Activated CD8-positive, alpha-beta memory T cell treated with anti-CD3 and anti-CD28 coated beads, Interleukin-2, amount 50 U/mL, for 24 hours (primary cell): ENCODE data around the gene ICE2.

ENCODE experiments used
- DNase-seq: peaks from one replicate; pipeline ENCODE4 v3.0.0-alpha.2; 2020; ENCODE audit errors: extremely low read depth

ICE2 gene

DNA sequence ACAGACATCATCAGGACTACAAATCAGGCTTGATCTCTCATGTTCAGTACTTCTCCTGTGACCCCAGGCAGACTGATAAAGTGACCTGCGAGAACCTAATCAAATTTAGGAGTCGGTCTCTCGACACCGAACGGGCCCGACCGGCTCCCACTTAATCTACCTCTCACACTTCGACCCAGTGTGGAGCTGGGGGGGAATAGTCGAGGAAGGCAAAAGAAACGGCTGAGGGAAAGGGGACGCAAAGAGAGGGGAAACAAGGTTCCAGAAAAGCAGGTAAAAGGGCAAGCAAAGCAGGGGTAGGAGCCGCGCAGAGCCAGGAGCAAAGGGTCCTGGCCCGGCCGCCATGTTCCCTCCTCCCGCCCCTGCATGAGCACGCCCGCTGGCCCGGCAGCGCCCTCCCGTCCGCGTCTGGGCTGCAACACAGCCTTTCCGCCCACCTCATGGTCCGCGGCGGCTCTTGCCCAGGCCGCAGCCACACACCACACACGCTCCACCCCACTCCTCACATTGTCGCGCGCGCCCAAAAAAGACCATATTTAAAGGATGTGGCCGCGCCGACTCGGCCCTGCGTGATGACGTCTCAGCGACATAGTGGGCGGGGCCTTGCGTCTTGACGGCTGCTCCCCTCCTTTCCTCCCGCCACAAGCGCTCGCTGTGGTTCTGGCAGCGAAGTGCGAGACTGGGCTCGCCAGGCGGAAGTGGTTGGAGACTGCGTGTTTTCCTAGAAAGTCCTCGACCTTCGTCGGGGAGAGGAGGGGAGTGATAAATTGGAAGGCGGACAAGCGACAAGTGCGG is at the start of gene ICE2:
Gene ICE2, minus strand, starts transcription at position 577 of the 795 bp plus-strand sequence. CDS start 1,165 bp downstream, outside the sequence.
- peak; percentile 95 for DNase-seq

- no peak for DNase-seq
Observed at GRCh38 chr15:60528530-60528929, 49.6 kb upstream of the ICE2 start.

GRCh38 chr15:60527456-60527855 is 48.5 kb upstream of the ICE2 start:
- no peak for DNase-seq

DNA sequence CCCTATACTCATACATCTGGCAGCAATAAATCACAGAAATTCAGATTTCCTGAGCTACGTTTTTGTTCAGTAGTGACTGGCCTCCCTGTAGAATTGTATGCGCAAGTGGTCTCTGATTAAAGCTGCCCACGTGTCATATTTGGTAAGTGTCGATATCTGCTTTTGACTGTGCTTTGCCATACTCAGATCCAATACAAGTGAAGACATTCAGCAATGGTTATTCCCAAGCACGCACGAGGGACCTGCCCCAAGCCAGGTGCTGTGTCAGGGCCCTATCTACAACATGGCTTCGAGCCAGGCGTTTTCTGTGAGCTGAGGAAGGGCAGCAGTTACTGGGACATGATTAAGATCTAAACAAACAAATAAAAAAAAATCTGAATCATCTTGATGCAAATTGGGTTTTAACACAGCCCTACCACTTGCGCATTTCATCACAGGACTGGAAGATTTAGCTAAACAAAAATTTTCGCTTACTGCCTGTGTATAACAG is 47.2 kb upstream of the ICE2 start:
- no peak for DNase-seq

DNA sequence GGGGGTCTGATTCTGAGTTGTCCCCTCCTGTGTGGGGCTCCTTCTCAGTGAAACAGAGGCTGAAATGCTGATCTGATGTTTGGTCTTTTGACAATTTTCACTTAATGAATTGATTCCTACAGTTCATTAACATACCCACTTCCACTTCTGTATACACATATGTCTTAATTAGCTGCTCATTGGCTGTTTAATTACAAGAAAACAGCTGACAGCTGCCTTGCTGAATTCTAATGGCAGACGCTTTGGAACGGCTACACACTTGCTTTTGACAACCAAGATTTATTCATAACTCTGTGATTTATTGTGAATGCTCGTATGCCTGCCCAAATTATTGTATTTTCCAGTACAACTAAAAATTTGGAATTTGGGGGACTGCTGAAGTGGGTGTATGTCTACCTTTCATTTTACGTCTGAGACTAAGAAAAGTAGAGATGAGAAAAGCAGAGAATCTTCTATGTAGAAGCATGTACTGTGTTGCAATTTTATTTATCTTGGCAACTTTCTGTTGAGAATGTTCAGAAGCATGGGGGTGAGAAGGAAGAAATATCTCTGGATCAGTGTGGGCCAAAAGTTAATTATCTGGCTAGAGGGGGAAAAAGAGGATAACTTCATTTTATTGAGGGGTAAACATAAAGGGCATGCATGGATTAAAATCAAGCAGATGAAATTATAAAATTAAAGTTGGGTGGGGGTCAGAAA is 46.5 kb upstream of the ICE2 start:
- DNase-seq, result no peak

- no peak for DNase-seq
Observed at GRCh38 chr15:60523056-60523455, 44.1 kb upstream of the ICE2 start.

DNA sequence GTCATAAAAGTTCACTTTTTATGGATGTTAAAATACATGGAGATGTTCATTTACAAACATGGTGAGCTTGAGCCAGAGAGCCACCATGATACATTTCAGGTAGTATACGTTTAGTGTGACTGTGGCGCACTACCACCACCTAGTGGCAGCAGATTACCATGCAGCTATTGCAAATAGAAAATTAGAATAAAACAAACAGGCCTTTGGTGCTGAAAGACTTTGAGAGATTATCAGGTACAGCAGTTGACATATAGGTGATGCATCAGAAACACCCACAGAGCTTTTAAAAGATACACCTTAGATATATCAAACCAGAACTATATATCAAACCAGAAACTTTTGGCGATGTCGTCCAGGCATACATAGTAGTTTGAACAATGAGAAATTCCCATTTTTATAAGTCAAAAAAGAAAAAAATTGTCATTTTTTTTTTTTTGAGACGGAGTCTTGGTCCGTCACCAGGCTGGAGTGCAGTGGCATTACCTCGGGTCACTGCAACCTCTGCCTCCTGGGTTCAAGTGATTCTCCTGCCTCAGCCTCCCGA is 42.0 kb upstream of the ICE2 start:
- peak; percentile 59 for DNase-seq

GRCh38 chr15:60520013-60520824 is 41.3 kb upstream of the ICE2 start:
- DNase-seq, result no peak

DNA sequence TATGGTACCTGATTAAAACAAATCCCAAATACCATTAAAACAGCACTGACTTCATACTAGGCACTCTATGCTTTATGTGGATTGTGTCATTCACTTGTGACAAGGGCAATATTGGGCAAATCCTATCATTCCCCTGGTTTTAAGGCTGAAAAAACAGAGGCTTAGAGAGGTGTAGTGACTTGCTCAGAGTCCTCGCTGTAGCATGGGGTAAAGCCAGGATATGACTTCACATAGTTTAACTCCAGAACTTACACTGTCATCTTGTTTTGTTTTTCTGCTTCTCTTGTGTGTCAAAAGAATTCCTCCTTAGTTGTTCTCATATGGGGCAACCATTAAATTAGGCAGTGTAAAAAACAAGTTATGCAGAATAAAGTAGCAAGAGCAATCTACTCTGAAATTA is 40.3 kb upstream of the ICE2 start:
- DNase-seq, result no peak

DNA sequence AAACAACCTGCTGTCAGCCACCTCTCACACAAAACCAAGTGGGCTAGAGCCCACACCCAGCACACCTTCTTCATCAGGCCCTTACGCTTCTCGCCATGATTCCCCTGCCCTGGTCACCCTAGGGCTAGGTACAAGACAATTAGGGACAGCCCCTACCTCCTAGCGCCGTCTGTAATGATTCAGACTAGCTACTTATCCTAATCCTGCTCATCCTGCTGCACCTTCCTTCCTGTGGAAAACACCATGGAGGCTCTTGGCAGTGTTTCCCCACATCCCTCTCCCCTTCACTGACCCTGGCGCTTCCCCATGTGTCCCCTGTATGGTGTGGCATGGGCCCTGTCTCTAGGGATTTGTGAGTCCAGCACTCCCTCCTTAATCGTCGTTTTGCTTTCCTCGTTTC is 39.6 kb upstream of the ICE2 start:
- DNase-seq, result no peak

DNA sequence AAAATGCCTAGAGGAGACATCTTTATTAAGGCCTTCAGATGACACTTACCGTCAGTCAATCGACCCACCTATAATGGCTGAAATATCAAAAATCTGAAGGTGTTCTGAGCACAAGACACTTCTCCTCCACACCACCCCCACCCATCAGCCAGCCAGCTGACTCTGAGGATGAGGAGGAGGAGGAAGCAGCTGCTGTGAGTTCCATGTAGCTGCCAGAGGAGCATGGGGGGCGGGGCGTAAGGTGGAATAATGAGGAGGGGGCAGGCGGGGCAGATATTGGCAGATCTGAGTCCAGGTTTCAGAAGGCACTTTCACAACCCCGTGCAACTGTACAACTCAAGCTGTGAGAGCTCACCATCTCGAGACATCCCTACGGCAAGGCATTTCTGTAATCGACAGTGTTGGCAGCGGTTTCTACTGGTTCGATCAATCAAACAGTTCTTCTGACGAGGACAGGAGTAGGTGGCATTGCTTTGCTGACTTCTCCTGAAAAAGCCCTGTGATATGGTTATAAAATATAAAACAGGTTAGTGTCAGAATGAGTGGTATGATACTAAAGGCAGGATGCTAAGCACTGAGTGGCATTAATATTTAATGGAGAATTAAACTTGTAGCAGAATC is 35.4 kb upstream of the ICE2 start:
- no peak for DNase-seq

- no peak for DNase-seq
Observed at GRCh38 chr15:60513676-60514075, 34.7 kb upstream of the ICE2 start.

DNA sequence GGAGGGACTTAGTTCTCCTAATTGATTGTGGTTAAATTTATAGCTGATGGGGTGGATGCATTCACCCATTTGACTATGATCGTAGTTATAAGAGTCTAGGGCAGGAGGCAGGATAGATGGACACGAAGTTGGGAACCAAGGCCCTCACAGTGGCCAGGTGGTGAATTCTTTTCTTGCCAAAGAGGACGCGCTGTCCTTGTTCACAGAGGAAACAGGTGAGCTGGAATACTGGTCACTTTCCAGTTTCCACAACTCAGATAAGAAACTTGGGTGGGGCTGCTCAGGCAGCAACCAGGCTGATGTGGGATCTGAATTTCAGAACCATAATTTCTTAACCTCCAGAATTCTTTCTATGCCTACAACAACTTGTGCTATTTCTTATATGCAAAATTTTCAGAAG is 34.0 kb upstream of the ICE2 start:
- DNase-seq, result no peak

- no peak for DNase-seq
Observed at GRCh38 chr15:60511351-60512031, 32.5 kb upstream of the ICE2 start.

GRCh38 chr15:60510006-60510405 is 31.1 kb upstream of the ICE2 start:
- DNase-seq, result no peak

GRCh38 chr15:60509470-60509869 is 30.5 kb upstream of the ICE2 start:
- DNase-seq, result no peak

- DNase-seq, result no peak
Observed at GRCh38 chr15:60508442-60508841, 29.5 kb upstream of the ICE2 start.

- no peak for DNase-seq
Observed at GRCh38 chr15:60507596-60508424, 28.9 kb upstream of the ICE2 start.

- DNase-seq, result no peak
Observed at GRCh38 chr15:60496853-60497252, 17.9 kb upstream of the ICE2 start.

- DNase-seq, result no peak
Observed at GRCh38 chr15:60494108-60494507, 15.2 kb upstream of the ICE2 start.
